ENCODE data around the gene RPS27.
A peak's percentile ranks its signal among the peaks of the same experiment; 100 is the strongest.

Gene RPS27

GRCh38 chr1:153944005-153944826 lies 46.3 kb upstream of the RPS27 start:
- Histone ChIP-seq H3K36me3 (ENCODE audit: insufficient read depth, low read length) (peaks cover 52% of the 10 kb centered on the region; the same call in 1 of the 2 replicates), H3K4me2 (ENCODE audit: low read depth, low read length, poor library complexity, severe bottlenecking) (peak overlapping the region; percentile 91), H3K4me3 (ENCODE audit: low read length, poor library complexity, severe bottlenecking) (peak overlapping the region; percentile 85), H3K79me2 (ENCODE audit: insufficient read depth, low read length) (peaks cover 37% of the 10 kb centered on the region), H3F3A (ENCODE audit: low read depth) (no peaks in the 10 kb centered on the region), H3K9ac (ENCODE audit: low read depth, low read length, poor library complexity, severe bottlenecking) (peak overlapping the region; percentile 91), H4K20me1 (ENCODE audit: insufficient read depth, low read length, poor library complexity, severe bottlenecking) (peaks cover 23% of the 10 kb centered on the region), H3K4me1 (ENCODE audit: insufficient read depth, low read length, poor library complexity, severe bottlenecking) (peaks cover 21% of the 10 kb centered on the region), H2AFZ (ENCODE audit: low read length) (no peak overlapping the region), H3K9me2 (replicated peaks; ENCODE audit: low read depth, low read length) (no peaks in the 10 kb centered on the region), H3K27me3 (ENCODE audit: insufficient read depth, low read length, poor library complexity, severe bottlenecking) (no peaks in the 10 kb centered on the region), H3K9me3 (ENCODE audit: insufficient read depth, low read depth, low read length) (no peaks in the 10 kb centered on the region)
- TF ChIP-seq, protein P1, sequence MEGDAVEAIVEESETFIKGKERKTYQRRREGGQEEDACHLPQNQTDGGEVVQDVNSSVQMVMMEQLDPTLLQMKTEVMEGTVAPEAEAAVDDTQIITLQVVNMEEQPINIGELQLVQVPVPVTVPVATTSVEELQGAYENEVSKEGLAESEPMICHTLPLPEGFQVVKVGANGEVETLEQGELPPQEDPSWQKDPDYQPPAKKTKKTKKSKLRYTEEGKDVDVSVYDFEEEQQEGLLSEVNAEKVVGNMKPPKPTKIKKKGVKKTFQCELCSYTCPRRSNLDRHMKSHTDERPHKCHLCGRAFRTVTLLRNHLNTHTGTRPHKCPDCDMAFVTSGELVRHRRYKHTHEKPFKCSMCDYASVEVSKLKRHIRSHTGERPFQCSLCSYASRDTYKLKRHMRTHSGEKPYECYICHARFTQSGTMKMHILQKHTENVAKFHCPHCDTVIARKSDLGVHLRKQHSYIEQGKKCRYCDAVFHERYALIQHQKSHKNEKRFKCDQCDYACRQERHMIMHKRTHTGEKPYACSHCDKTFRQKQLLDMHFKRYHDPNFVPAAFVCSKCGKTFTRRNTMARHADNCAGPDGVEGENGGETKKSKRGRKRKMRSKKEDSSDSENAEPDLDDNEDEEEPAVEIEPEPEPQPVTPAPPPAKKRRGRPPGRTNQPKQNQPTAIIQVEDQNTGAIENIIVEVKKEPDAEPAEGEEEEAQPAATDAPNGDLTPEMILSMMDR (conservative IDR thresholded peaks at IDR 0.05; ENCODE audit: low read length), result no peak
- TF ChIP-seq EZH2phosphoT487 (IDR thresholded peaks at IDR 0.05; ENCODE audit: borderline replicate concordance), result no peak

DNA sequence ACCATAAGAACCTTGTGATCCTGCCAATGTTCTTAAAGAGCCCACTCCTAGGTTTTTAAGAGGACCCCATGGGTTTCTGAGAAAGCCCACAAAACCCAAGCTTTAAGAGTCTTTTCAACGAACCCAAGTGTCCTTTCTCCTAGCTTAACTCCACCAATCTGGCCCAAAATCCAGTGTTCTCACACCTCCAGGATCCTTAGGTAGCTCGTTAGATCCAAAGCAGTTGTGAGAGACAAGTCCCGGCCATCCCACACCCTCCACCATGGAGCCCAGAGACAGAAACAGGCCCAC lies 45.8 kb upstream of the RPS27 start:
- Histone ChIP-seq H3K9me3 (ENCODE audit: insufficient read depth, low read depth, low read length) (no peaks in the 10 kb centered on the region), H3F3A (ENCODE audit: low read depth) (no peaks in the 10 kb centered on the region), H3K4me2 (ENCODE audit: low read depth, low read length, poor library complexity, severe bottlenecking) (peak overlapping the region; percentile 91), H3K27me3 (ENCODE audit: insufficient read depth, low read length, poor library complexity, severe bottlenecking) (no peaks in the 10 kb centered on the region), H3K9ac (ENCODE audit: low read depth, low read length, poor library complexity, severe bottlenecking) (peak overlapping the region; percentile 91), H2AFZ (ENCODE audit: low read length) (0 out of 2 replicates have a peak overlapping the region, but pooled peaks have one; percentile 25), H4K20me1 (ENCODE audit: insufficient read depth, low read length, poor library complexity, severe bottlenecking) (peaks cover 23% of the 10 kb centered on the region), H3K4me1 (ENCODE audit: insufficient read depth, low read length, poor library complexity, severe bottlenecking) (peaks cover 21% of the 10 kb centered on the region), H3K79me2 (ENCODE audit: insufficient read depth, low read length) (peaks cover 37% of the 10 kb centered on the region), H3K36me3 (ENCODE audit: insufficient read depth, low read length) (peaks cover 47% of the 10 kb centered on the region; the same call in 1 of the 2 replicates), H3K9me2 (replicated peaks; ENCODE audit: low read depth, low read length) (no peaks in the 10 kb centered on the region), H3K4me3 (ENCODE audit: low read length, poor library complexity, severe bottlenecking) (peak overlapping the region; percentile 85)
- TF ChIP-seq, protein P1 (conservative IDR thresholded peaks at IDR 0.05; ENCODE audit: low read length), result no peak
- TF ChIP-seq EZH2phosphoT487 (IDR thresholded peaks at IDR 0.05; ENCODE audit: borderline replicate concordance), result no peak

- peak overlapping the region; percentile 91 for H3K4me2 ChIP-seq (ENCODE audit: low read depth, low read length, poor library complexity, severe bottlenecking)
- H2AFZ ChIP-seq (ENCODE audit: low read length), result peak overlapping the region; percentile 65
- no peaks in the 10 kb centered on the region for H3K9me3 ChIP-seq (ENCODE audit: insufficient read depth, low read depth, low read length)
- TF ChIP-seq, protein P1 (conservative IDR thresholded peaks at IDR 0.05; ENCODE audit: low read length), result no peak
- TF ChIP-seq EZH2phosphoT487 (IDR thresholded peaks at IDR 0.05; ENCODE audit: borderline replicate concordance), result no peak
- peaks cover 46% of the 10 kb centered on the region; the same call in 1 of the 2 replicates for H3K36me3 ChIP-seq (ENCODE audit: insufficient read depth, low read length)
- H3K27me3 ChIP-seq (ENCODE audit: insufficient read depth, low read length, poor library complexity, severe bottlenecking), result no peaks in the 10 kb centered on the region
- peak overlapping the region; percentile 91 for H3K9ac ChIP-seq (ENCODE audit: low read depth, low read length, poor library complexity, severe bottlenecking)
- peaks cover 23% of the 10 kb centered on the region for H4K20me1 ChIP-seq (ENCODE audit: insufficient read depth, low read length, poor library complexity, severe bottlenecking)
- H3K9me2 ChIP-seq (replicated peaks; ENCODE audit: low read depth, low read length), result no peaks in the 10 kb centered on the region
- peak overlapping the region; percentile 85 for H3K4me3 ChIP-seq (ENCODE audit: low read length, poor library complexity, severe bottlenecking)
- H3K79me2 ChIP-seq (ENCODE audit: insufficient read depth, low read length), result peaks cover 37% of the 10 kb centered on the region
- peaks cover 21% of the 10 kb centered on the region for H3K4me1 ChIP-seq (ENCODE audit: insufficient read depth, low read length, poor library complexity, severe bottlenecking)
- H3F3A ChIP-seq (ENCODE audit: low read depth), result no peaks in the 10 kb centered on the region
Observed at GRCh38 chr1:153945131-153945794, 45.3 kb upstream of the RPS27 start.

All from Loucy (cell line).